ENCODE results near the gene ADARB2. TPM values are rescaled to one million over a fixed set of nuclear protein-coding genes. Genes with fewer than 3 reads are reported as not detected.
"Not testable (repeated sequence)": the region's sequence is repeated elsewhere in the genome, so short reads cannot be mapped to it uniquely, and the experiment has no call there.

Gene ADARB2
- total RNA-seq, 1 donor from 2014 or later: not detected

GRCh38 chr10:1161315-1161673 lies 576.0 kb downstream of the ADARB2 start:
- DNase-seq: not testable (repeated sequence)

- DNase-seq: no peak
Observed at GRCh38 chr10:1160561-1161314, 576.6 kb downstream of the ADARB2 start.

GRCh38 chr10:1159131-1160061 lies 577.9 kb downstream of the ADARB2 start:
- DNase-seq: no peak

GRCh38 chr10:1158536-1158935 lies 578.8 kb downstream of the ADARB2 start:
- not testable (repeated sequence) for DNase-seq

GRCh38 chr10:1158066-1158465 lies 579.3 kb downstream of the ADARB2 start:
- no peak for DNase-seq

- no peak for DNase-seq
Observed at GRCh38 chr10:1157615-1157933, 579.8 kb downstream of the ADARB2 start.

- no peak for DNase-seq
Observed at GRCh38 chr10:1156921-1157614, 580.3 kb downstream of the ADARB2 start.

- DNase-seq: no peak
Observed at GRCh38 chr10:1156616-1156886, 580.8 kb downstream of the ADARB2 start.

- DNase-seq: no peak
Observed at GRCh38 chr10:1155791-1156615, 581.3 kb downstream of the ADARB2 start.

GRCh38 chr10:1154531-1155295 lies 582.6 kb downstream of the ADARB2 start:
- no peak for DNase-seq

GRCh38 chr10:1153805-1154351 lies 583.4 kb downstream of the ADARB2 start:
- DNase-seq: no peak

- DNase-seq: no peak
Observed at GRCh38 chr10:1153251-1153763, 584.0 kb downstream of the ADARB2 start.

GRCh38 chr10:1152386-1153250 lies 584.7 kb downstream of the ADARB2 start:
- no peak for DNase-seq

GRCh38 chr10:1151076-1152033 lies 586.0 kb downstream of the ADARB2 start:
- DNase-seq: no peak

- DNase-seq: no peak
Observed at GRCh38 chr10:1150638-1150955, 586.7 kb downstream of the ADARB2 start.

GRCh38 chr10:1149793-1150637 lies 587.3 kb downstream of the ADARB2 start:
- peak; percentile 53 for DNase-seq

- no peak for DNase-seq
Observed at GRCh38 chr10:1148855-1149605, 588.3 kb downstream of the ADARB2 start.

GRCh38 chr10:1147810-1148209 lies 589.5 kb downstream of the ADARB2 start:
- no peak for DNase-seq

Measured in dermis blood vessel endothelial cell (primary cell).